GM10248 (cell line): Measurements from ENCODE around the gene CALML3.

Source experiments
- CTCF ChIA-PET: fragments of 300-600 bp; sonication (Branson Sonifier 250); formaldehyde crosslinking; extraction: SDS; loops from one replicate; lab custom pipeline; 2021; ENCODE audit warnings: antibody characterized with exemption; lab: Yijun Ruan, JAX
- POLR2A ChIA-PET: fragments of 350-650 bp; sonication (Branson Sonifier 250); formaldehyde crosslinking; extraction: SDS; loops from one replicate; lab custom pipeline; 2020; ENCODE audit warnings: antibody characterized with exemption; lab: Yijun Ruan, JAX
- DNase-seq: peaks from one replicate; pipeline ENCODE4 v3.0.0; 2012; ENCODE audit errors: extremely low spot score
- CTCF ChIP-seq: IDR thresholded peaks from 2 replicates; pipeline ENCODE4 v1.5.1; 2012; ENCODE audit warnings: mild to moderate bottlenecking, low read depth; ENCODE audit errors: extremely low read depth, missing control alignments, control extremely low read depth

The CALML3 gene

GRCh38 chr10:5568984-5569383 is 44.2 kb downstream of the CALML3 start:
- no peak for DNase-seq
- no peak for TF ChIP-seq CTCF
- ChIA-PET POLR2A (no interaction called here), CTCF (no interaction called here)

GRCh38 chr10:5569568-5569967 is 44.8 kb downstream of the CALML3 start:
- CTCF ChIA-PET, result interaction anchor here (1.7 kb wide), 1 partner anchor 53 kb away, joined by 5 read pairs; no protein-coding TSS in a partner anchor
- no peak for DNase-seq
- POLR2A ChIA-PET, result no interaction called here
- no peak for TF ChIP-seq CTCF

- ChIA-PET POLR2A (no interaction called here), CTCF (interaction anchor here (1.7 kb wide), 1 partner anchor 53 kb away, joined by 5 read pairs; no protein-coding TSS in a partner anchor)
- DNase-seq, result no peak
- no peak for TF ChIP-seq CTCF
These were observed 45.4 kb downstream of the CALML3 start for GRCh38 chr10:5570007-5570655.

GRCh38 chr10:5570979-5571810 is 46.4 kb downstream of the CALML3 start:
- TF ChIP-seq CTCF, result no peak
- ChIA-PET POLR2A (interaction anchor here (0.6 kb wide), 1 partner anchor 117 kb away, joined by 5 read pairs; no protein-coding TSS in a partner anchor), CTCF (interaction anchor here (1.5 to 1.7 kb wide), 2 partner anchors 52 to 59 kb away, joined by 4 to 5 read pairs; no protein-coding TSS in a partner anchor)
- DNase-seq, result no peak

GRCh38 chr10:5571826-5572225 is 47.1 kb downstream of the CALML3 start:
- ChIA-PET POLR2A (no interaction called here), CTCF (interaction anchor here (1.1 to 1.5 kb wide), 3 partner anchors 12 to 58 kb away, joined by 3 to 4 read pairs (median 3); no protein-coding TSS in a partner anchor)
- TF ChIP-seq CTCF, result no peak
- DNase-seq, result no peak

- ChIA-PET CTCF (interaction anchor here (1.3 kb wide), 1 partner anchor 11 kb away, joined by 3 read pairs; no protein-coding TSS in a partner anchor), POLR2A (no interaction called here)
- no peak for DNase-seq
- no peak for TF ChIP-seq CTCF
These were observed 48.7 kb downstream of the CALML3 start for GRCh38 chr10:5573319-5573950.
